GM12875 (cell line): ENCODE data around the gene TNNI2.

Experiments used
- H3K4me3 ChIP-seq: one replicate; pipeline ENCODE4 v1.5.1; 2011; ENCODE audit warnings: low read depth, low read length, control low read depth
- TF ChIP-seq, protein P1 (sequence below): IDR thresholded peaks from 2 replicates; pipeline ENCODE4 v1.5.1; 2011; ENCODE audit warnings: low read depth, mild to moderate bottlenecking, control low read depth, inconsistent platforms, low read length, moderate library complexity, borderline replicate concordance; ENCODE audit not compliant: insufficient read depth

The TNNI2 gene

DNA sequence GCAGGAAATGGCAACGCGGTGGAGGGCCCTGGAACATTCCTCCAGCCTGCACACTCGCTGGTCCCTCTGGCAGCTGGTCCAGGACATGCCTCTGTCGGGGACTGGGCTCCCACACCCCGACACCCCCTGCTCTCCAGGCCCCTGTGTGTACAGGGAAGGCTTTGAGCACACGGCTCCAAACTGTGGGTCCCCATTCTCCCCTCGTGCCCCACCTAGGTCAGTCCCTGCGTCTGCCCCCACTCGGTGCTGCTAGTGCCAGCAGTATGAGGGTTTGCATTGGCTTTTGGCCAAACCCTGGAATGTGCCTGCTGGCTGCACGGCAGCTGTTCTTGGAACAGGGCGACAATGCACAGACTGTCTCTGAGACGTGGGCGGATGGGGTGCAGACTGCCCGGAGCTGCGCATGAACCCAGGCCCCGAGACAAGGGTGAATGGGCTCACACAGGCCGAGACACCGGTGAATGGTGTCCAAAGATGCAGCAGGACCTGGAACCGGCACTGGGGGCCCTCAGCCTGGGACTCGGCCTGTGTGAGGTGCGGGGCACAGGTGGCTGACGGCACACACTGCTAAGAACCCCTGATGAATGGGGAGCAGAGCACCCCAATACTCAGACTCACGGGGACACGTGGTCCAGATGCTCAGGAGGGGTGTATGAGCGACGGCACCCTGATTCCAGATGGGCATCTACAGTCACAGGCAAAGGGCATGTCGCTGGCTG, 11.5 kb upstream of the TNNI2 start:
- no peak overlapping the region for H3K4me3 ChIP-seq
- TF ChIP-seq, protein P1, sequence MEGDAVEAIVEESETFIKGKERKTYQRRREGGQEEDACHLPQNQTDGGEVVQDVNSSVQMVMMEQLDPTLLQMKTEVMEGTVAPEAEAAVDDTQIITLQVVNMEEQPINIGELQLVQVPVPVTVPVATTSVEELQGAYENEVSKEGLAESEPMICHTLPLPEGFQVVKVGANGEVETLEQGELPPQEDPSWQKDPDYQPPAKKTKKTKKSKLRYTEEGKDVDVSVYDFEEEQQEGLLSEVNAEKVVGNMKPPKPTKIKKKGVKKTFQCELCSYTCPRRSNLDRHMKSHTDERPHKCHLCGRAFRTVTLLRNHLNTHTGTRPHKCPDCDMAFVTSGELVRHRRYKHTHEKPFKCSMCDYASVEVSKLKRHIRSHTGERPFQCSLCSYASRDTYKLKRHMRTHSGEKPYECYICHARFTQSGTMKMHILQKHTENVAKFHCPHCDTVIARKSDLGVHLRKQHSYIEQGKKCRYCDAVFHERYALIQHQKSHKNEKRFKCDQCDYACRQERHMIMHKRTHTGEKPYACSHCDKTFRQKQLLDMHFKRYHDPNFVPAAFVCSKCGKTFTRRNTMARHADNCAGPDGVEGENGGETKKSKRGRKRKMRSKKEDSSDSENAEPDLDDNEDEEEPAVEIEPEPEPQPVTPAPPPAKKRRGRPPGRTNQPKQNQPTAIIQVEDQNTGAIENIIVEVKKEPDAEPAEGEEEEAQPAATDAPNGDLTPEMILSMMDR = no peak

DNA sequence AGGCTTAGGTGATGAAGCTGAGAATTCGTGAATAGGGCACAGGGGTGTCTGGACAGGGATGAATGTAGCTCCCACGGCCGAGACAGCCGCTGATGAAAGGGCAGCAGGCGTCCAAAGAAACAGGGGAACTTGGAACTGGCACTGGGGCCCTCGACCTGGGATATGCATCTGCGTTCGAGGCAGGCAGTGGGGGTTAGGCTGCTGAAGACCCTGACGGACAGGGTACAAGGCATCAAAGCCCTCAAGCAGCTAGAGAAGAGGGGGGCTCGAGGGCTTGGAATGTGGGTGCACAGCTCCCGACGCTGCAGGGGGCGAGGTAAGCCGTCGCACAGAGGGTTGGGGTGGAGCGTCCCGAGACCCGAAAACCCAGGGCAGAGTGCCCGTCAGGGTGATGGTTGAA, 10.8 kb upstream of the TNNI2 start:
- no peak overlapping the region for H3K4me3 ChIP-seq

DNA sequence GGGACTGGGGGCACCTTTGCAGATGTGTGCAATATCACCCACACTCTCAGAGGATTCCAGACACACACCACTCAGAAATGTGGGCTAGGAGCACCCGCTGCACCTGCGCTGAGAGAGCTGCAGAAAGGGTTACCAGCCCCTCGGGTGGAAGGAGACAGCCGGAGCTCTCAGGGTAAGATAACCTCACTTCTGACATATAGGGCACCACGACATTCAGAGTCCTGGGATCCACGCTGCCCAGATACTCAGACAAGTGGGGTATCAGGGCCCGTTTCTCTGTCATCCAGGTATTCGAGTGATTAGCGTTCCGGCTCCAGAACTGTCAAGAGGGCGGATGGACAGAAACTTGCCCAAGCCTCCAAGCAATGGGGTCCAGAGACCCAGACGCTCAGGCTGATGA, 10.2 kb upstream of the TNNI2 start:
- no peak overlapping the region for H3K4me3 ChIP-seq
- TF ChIP-seq, protein P1 = no peak

More for the DNA sequence above, 10.8 kb upstream of the TNNI2 start:
- TF ChIP-seq, protein P1 = no peak

DNA sequence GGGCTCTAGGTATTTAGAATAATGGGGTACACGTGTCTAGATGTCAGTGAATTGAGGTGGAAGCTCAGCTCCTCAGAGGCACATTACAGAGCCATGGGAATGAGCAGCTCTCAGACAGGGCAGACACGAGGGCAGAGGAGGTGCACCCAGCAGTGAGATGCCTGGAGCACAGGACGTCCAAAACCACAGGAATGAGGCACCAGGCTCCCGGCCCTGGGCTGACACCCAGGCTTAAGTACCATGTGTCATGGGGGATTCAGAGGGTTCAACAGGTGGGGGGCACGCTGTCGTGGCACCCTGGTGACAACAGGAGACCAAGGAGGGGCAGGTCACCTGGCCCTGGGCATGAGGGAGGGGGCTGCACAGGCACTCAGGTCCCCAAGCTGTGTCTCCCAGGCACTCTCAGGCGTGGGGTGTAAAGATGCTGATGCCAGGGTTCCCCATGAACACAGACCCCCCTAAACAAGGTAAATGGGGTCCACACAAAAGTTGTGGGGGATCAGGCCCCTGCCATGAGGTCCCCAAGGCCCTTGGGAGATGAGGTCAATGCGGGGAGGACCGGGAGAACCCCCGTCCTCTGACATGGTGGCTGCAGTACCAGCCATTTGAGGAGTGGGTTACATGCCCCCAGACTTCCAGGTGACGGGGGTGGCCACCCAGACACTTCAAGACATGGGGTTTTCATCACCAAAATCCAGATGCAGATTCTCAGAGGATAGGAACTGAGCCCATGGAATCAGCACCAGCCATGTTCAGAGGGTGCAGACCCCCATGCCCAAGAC, 9.6 kb upstream of the TNNI2 start:
- no peak overlapping the region for H3K4me3 ChIP-seq
- TF ChIP-seq, protein P1 = no peak

- no peak overlapping the region for H3K4me3 ChIP-seq
- TF ChIP-seq, protein P1 = no peak
These were observed 8.8 kb upstream of the TNNI2 start for GRCh38 chr11:1830004-1830321.

- H3K4me3 ChIP-seq = no peak overlapping the region
- TF ChIP-seq, protein P1 = no peak
These were observed 8.2 kb upstream of the TNNI2 start for GRCh38 chr11:1830322-1831223.
